Measurements from ENCODE around the gene SMG7.

The SMG7 gene

DNA sequence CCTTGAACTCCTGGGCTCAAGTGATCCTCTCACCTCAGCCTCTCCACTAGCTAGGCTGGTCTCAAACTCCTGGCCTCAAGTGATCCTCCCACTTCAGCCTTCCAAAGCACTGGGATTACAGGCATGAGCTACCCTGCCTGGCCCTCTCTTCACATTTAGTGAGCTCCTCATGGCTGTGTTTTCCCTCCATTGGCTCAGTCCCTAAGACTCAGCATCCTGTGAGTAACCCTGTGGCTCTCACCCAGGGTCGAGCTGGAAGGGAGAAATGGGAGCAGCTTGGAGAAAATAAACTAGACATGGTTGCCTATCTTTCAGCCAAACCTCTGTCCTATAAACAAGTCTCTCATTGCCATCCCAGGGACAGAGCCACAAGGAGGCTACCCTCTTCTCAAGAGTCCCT lies 100.4 kb downstream of the SMG7 start:
- H3K4me1 ChIP-seq (ENCODE audit: control insufficient read depth, low read length): no peaks in the 10 kb centered on the region
- H3F3A ChIP-seq (ENCODE audit: control insufficient read depth, insufficient read depth): no peaks in the 10 kb centered on the region
- H3K4me2 ChIP-seq (ENCODE audit: low read length): no peak overlapping the region
- no peaks in the 10 kb centered on the region for H3K36me3 ChIP-seq (ENCODE audit: control insufficient read depth, low read length)
- no peaks in the 10 kb centered on the region for H3K79me2 ChIP-seq (ENCODE audit: control insufficient read depth, low read length)
- H4K20me1 ChIP-seq (ENCODE audit: control insufficient read depth, insufficient read depth, low read depth, low read length): no peaks in the 10 kb centered on the region
- H3K27me3 ChIP-seq (ENCODE audit: control insufficient read depth, low read length): peaks cover 42% of the 10 kb centered on the region
- TF ChIP-seq EZH2phosphoT487 (IDR thresholded peaks at IDR 0.05; ENCODE audit: borderline replicate concordance, low read length): no peak
- no peak for TF ChIP-seq CTCF (IDR thresholded peaks at IDR 0.05; ENCODE audit: low read depth, low read length, poor library complexity, severe bottlenecking)
- H3K4me3 ChIP-seq (ENCODE audit: low read length): no peak overlapping the region
- H3K27ac ChIP-seq (ENCODE audit: low read depth, low read length): no peak overlapping the region
- no peaks in the 10 kb centered on the region for H3K9me3 ChIP-seq (ENCODE audit: control insufficient read depth, insufficient read depth, low read length)
- H3K9me2 ChIP-seq (replicated peaks; ENCODE audit: control insufficient read depth, low read length): no peaks in the 10 kb centered on the region

DNA sequence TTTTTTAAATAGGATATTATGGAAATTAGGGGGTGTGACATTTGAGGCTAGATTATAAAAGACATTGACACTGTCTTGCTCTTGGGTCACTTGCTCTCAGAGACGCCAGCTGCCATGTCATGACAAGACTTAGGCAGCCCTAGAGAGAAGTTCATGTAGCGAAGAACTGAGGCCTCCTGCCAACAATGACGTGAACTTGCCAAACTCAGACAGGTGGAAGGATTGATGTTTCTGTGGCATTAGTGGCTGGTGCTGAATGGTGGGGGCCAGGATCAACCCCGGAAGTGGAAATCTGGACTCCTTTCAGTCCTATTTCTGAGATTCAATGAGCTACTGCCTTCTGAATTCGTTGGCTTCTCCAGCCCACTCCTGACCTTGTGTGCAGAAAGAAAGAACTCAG lies 103.3 kb downstream of the SMG7 start:
- TF ChIP-seq CTCF (IDR thresholded peaks at IDR 0.05; ENCODE audit: low read depth, low read length, poor library complexity, severe bottlenecking) (no peak), EZH2phosphoT487 (IDR thresholded peaks at IDR 0.05; ENCODE audit: borderline replicate concordance, low read length) (no peak)
- H3K4me1 ChIP-seq (ENCODE audit: control insufficient read depth, low read length): peaks cover 8% of the 10 kb centered on the region
- H4K20me1 ChIP-seq (ENCODE audit: control insufficient read depth, insufficient read depth, low read depth, low read length): no peaks in the 10 kb centered on the region

DNA sequence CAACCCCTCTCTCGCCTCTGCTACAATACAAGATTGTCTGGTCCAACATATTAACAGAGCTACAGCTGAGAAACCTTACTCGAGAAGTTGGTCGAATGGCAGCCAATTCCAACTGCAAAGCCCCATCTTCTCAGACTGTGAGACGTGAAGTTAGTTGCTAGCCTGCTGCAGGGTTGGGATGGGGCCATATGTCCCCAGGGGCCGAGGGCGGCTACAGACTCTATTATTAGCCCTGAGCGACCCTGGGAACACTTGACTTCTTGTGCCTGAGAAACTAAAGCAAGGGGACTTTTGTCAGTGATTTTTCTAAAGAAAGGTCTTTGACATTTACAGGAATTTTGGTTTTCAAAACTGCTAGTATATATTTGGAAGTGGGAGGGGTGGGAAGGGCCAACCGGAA lies 104.2 kb downstream of the SMG7 start:
- H3K36me3 ChIP-seq (ENCODE audit: control insufficient read depth, low read length): no peaks in the 10 kb centered on the region
- no peaks in the 10 kb centered on the region for H3F3A ChIP-seq (ENCODE audit: control insufficient read depth, insufficient read depth)
- no peaks in the 10 kb centered on the region for H4K20me1 ChIP-seq (ENCODE audit: control insufficient read depth, insufficient read depth, low read depth, low read length)
- no peaks in the 10 kb centered on the region for H3K9me2 ChIP-seq (replicated peaks; ENCODE audit: control insufficient read depth, low read length)
- H3K27ac ChIP-seq (ENCODE audit: low read depth, low read length): no peak overlapping the region
- peaks cover 37% of the 10 kb centered on the region for H3K27me3 ChIP-seq (ENCODE audit: control insufficient read depth, low read length)
- TF ChIP-seq EZH2phosphoT487 (IDR thresholded peaks at IDR 0.05; ENCODE audit: borderline replicate concordance, low read length) (no peak), CTCF (IDR thresholded peaks at IDR 0.05; ENCODE audit: low read depth, low read length, poor library complexity, severe bottlenecking) (no peak)
- no peaks in the 10 kb centered on the region for H3K79me2 ChIP-seq (ENCODE audit: control insufficient read depth, low read length)
- no peak overlapping the region for H3K4me2 ChIP-seq (ENCODE audit: low read length)
- H3K4me1 ChIP-seq (ENCODE audit: control insufficient read depth, low read length): peaks cover 11% of the 10 kb centered on the region
- no peaks in the 10 kb centered on the region for H3K9me3 ChIP-seq (ENCODE audit: control insufficient read depth, insufficient read depth, low read length)
- no peak overlapping the region for H3K4me3 ChIP-seq (ENCODE audit: low read length)

More for the DNA sequence above, 103.3 kb downstream of the SMG7 start:
- H3K4me3 ChIP-seq (ENCODE audit: low read length): no peak overlapping the region
- no peaks in the 10 kb centered on the region for H3K36me3 ChIP-seq (ENCODE audit: control insufficient read depth, low read length)
- no peaks in the 10 kb centered on the region for H3K9me3 ChIP-seq (ENCODE audit: control insufficient read depth, insufficient read depth, low read length)
- H3K27ac ChIP-seq (ENCODE audit: low read depth, low read length): no peak overlapping the region
- H3K27me3 ChIP-seq (ENCODE audit: control insufficient read depth, low read length): peaks cover 42% of the 10 kb centered on the region
- H3K79me2 ChIP-seq (ENCODE audit: control insufficient read depth, low read length): no peaks in the 10 kb centered on the region
- no peak overlapping the region for H3K4me2 ChIP-seq (ENCODE audit: low read length)
- H3F3A ChIP-seq (ENCODE audit: control insufficient read depth, insufficient read depth): no peaks in the 10 kb centered on the region
- no peaks in the 10 kb centered on the region for H3K9me2 ChIP-seq (replicated peaks; ENCODE audit: control insufficient read depth, low read length)
